Hepatocyte (in vitro differentiated cells): ENCODE results near the gene SPAG16.

Source experiments
- CTCF ChIP-seq: fragments of 200-600 bp; sonication (generic); IDR thresholded peaks from 2 replicates; pipeline ENCODE4 v1.5.1; 2016; ENCODE audit warnings: antibody characterized with exemption, mild to moderate bottlenecking; ENCODE audit not compliant: poor library complexity
- EZH2phosphoT487 ChIP-seq: fragments of 200-600 bp; sonication (generic); IDR thresholded peaks from one replicate; pipeline ENCODE4 v1.6.1; 2018; ENCODE audit warnings: antibody characterized with exemption, mild to moderate bottlenecking, low read depth, moderate library complexity; ENCODE audit not compliant: unreplicated experiment, severe bottlenecking

GRCh38 chr2:214169281-214169680 is 885.0 kb downstream of the SPAG16 start:
- TF ChIP-seq CTCF: no peak
- TF ChIP-seq EZH2phosphoT487: no peak
